Astrocyte of the cerebellum (primary cell): ENCODE results near the gene AGBL4.

Experiments used
- DNase-seq: peaks from one replicate; pipeline ENCODE4 v3.0.0-alpha.2; 2011; ENCODE audit warnings: low read depth
- H3K4me3 ChIP-seq: 2 replicates; pipeline ENCODE4 v1.5.1; 2011; ENCODE audit warnings: mild to moderate bottlenecking, low read depth, low read length, moderate library complexity
- in situ Hi-C: cut with HindIII; loops from 2 replicates; pipeline ENCODE4 v1.10.0; 2017; ENCODE audit warnings: low sequenced_read_pairs
- TF ChIP-seq, protein P1 (sequence below): IDR thresholded peaks from 2 replicates; pipeline ENCODE4 v1.5.1; 2012; ENCODE audit warnings: low read length, low read depth, moderate library complexity, mild to moderate bottlenecking; ENCODE audit errors: missing control alignments

AGBL4 gene

DNA sequence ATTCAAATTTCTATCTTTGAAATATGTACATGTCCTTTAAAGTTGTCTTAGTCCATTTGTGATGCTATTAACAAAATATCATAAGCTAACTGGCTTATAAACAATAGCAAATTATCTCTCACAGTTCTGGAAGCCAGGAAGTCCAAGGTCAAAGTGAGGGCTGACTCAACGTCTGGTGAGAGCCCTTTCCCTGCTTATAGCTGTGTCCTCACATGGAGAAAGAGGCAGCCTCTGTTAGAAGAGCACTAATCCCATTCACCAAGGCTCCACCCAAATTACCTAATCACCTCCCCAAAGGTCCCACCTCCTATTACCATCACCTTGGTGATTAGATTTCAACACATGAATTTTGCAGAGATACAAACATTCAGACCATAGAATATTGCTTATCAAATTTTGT lies 797.0 kb downstream of the AGBL4 start:
- H3K4me3 ChIP-seq: no peak overlapping the region
- in situ Hi-C loops: no loop called here
- no peak for DNase-seq
- TF ChIP-seq, protein P1, sequence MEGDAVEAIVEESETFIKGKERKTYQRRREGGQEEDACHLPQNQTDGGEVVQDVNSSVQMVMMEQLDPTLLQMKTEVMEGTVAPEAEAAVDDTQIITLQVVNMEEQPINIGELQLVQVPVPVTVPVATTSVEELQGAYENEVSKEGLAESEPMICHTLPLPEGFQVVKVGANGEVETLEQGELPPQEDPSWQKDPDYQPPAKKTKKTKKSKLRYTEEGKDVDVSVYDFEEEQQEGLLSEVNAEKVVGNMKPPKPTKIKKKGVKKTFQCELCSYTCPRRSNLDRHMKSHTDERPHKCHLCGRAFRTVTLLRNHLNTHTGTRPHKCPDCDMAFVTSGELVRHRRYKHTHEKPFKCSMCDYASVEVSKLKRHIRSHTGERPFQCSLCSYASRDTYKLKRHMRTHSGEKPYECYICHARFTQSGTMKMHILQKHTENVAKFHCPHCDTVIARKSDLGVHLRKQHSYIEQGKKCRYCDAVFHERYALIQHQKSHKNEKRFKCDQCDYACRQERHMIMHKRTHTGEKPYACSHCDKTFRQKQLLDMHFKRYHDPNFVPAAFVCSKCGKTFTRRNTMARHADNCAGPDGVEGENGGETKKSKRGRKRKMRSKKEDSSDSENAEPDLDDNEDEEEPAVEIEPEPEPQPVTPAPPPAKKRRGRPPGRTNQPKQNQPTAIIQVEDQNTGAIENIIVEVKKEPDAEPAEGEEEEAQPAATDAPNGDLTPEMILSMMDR: no peak

DNA sequence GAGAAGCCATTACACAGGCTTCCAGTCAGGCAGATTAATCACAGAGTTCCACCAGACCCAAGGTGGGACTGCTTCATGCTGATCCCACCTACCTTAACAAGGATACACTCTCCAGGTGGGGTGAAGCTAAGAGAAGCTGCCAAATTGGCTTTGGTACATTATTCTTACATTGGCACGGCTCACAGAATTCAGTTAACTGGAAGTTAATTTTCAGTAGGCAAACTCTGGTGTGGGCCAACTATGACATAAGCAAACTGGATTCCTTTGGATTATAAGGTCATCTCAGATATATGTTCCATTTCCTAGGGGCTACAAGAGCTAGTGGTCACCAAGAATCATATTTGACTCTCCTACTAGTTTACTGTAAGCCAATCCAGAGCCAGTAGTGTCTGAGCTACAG lies 798.3 kb downstream of the AGBL4 start:
- no peak for DNase-seq
- in situ Hi-C loops: no loop called here
- TF ChIP-seq, protein P1: no peak
- H3K4me3 ChIP-seq: no peak overlapping the region

DNA sequence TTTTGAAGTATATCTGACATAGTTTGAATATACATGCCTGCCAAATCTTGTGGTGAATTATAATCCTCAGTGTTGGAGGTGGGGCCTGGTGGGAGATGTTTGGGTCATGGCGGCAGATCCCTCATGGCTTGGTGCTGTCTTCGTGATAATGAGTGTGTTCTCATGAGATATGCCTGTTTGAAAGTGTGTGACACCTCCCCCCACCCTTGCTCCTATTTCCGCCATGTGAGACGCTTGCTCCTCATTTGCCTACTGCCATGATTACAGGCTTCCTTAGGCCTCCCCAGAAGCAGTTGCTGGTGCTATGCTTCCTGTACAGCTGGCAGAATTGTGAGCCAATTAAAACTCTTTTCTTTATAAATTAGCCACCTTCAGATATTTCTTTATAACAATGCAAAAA lies 810.5 kb downstream of the AGBL4 start:
- TF ChIP-seq, protein P1: no peak

DNA sequence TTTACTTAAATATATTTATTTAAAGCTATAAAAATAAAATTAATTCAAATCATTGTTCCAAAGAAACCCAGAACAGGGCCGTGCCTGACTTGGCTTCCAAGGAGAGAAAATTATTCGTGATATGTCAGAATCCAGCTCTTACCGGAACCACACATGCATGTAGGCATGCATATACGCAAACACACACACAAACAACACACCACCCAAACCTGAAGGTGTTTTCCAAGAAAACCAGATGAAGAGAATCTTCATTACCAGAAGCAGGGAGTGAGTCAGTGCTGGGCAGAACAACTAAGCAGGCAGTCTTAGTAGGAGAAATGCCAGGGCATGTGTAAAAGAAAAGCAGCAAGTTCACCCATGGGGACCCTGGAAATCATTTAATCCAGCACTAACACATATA lies 815.0 kb downstream of the AGBL4 start:
- H3K4me3 ChIP-seq: no peak overlapping the region
- TF ChIP-seq, protein P1: no peak
- no peak for DNase-seq
- in situ Hi-C loops: no loop called here

More for the DNA sequence above, 810.5 kb downstream of the AGBL4 start:
- in situ Hi-C loops: no loop called here
- no peak overlapping the region for H3K4me3 ChIP-seq
- no peak for DNase-seq

DNA sequence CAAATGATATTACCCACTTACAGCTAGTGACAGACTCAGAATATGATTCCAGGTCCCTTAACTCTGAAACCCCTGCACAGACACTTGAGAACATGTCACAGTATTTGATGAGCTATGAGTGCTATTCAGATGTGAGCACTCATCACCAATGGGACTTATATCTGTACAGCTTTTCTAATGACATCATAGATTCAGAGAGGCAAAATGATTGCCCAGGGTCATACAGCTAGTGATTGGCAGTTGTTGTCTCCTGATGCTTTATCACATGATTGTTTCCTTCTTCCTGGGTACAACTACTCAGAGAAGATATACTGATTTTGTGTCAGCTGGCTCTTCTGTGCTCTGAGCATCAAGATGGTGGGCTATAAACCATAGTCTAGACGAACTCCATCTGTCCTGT lies 819.0 kb downstream of the AGBL4 start:
- in situ Hi-C loops: no loop called here

DNA sequence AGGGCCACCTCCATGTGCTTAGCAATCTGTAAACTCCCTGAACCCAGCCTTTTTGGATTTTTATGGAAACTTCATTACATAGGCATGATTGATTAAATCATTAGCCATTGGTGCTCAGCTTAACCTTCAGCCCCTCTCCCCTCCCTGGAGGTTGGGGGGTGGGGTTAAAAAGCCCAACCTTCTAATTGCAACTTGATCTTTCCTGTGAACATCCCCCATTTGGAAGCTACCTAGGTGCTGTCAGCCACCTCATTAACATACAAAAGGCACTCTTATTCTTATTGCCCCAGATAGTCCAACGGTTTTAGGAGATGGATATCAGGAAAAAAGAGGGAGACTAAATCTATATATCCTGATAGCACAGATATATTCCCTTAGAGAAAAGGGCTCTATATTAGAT lies 823.0 kb downstream of the AGBL4 start:
- H3K4me3 ChIP-seq: no peak overlapping the region
- TF ChIP-seq, protein P1: no peak
- in situ Hi-C loops: no loop called here
- DNase-seq: no peak

More for the DNA sequence above, 819.0 kb downstream of the AGBL4 start:
- no peak for DNase-seq
- no peak overlapping the region for H3K4me3 ChIP-seq
- TF ChIP-seq, protein P1: no peak

DNA sequence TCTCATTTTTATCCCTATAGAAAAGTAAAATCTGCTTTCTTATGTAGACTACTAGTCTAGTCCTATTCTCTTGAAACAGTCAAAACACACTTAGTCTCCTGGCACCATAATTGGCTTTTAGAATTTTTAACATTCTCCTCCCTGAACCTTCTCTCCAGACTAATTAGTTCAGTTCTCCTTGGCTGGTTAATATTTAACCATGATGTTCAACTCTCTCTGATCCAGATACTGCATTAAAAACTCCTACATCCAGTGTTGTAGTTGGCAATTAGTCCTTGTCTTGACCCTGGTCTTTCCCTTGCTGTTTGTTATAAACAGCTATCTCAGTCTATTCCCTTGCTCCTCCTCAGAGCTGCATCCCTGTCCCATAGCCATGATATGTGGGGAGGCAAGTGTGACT lies 824.2 kb downstream of the AGBL4 start:
- TF ChIP-seq, protein P1: no peak
- no peak overlapping the region for H3K4me3 ChIP-seq
- in situ Hi-C loops: no loop called here
- DNase-seq: no peak
